ENCODE measurements around the gene ZNF20. TPM values are rescaled to one million over a fixed set of nuclear protein-coding genes. Genes with fewer than 3 reads are reported as not detected.
A peak's percentile ranks its signal among the peaks of the same experiment; 100 is the strongest.

ZNF20 gene
- total and polyA plus RNA-seq, 7 donors: 2.2 to 9.9 (median 3.2) TPM

GRCh38 chr19:12139269-12139668 lies 881 bp downstream of the ZNF20 start:
- WGBS, 2 donors: 25 to 28% methylated on average over 13 of the region's 13 CpGs
- peaks cover under 1 to 35% (median 15%) of the 10 kb centered on the region in 4 donors for H3K36me3 ChIP-seq
- peak overlapping the region; percentile 74 to 90 (median 81) for H3K4me3 ChIP-seq
- DNase-seq: no peak
- no peak for TF ChIP-seq EP300 (IDR thresholded peaks at IDR 0.05)
- TF ChIP-seq CTCF (IDR thresholded peaks at IDR 0.05): no peak
- no peak for TF ChIP-seq POLR2AphosphoS5 (IDR thresholded peaks at IDR 0.05)
- no peak for TF ChIP-seq POLR2A (IDR thresholded peaks at IDR 0.05)
- H3K4me1 ChIP-seq: peaks cover 0 to 24% (median 18%) of the 10 kb centered on the region in 4 donors
- H3K27ac ChIP-seq: peak overlapping the region; percentile 82 to 90 (median 88)
- peaks cover 0 to 2% (median 0%) of the 10 kb centered on the region in 4 donors for H3K9me3 ChIP-seq
- H3K27me3 ChIP-seq: no peaks in the 10 kb centered on the region
- intact Hi-C loops (cut with DNase I): no loop called here

GRCh38 chr19:12137221-12137940 lies 2.8 kb downstream of the ZNF20 start:
- TF ChIP-seq EP300 (IDR thresholded peaks at IDR 0.05) (no peak), CTCF (IDR thresholded peaks at IDR 0.05) (peak in 1 of 4 experiments; percentile 26)
- H3K9me3 ChIP-seq: peaks cover under 1 to 19% (median 12%) of the 10 kb centered on the region in 4 donors
- H3K4me3 ChIP-seq: no peak overlapping the region
- WGBS, 2 donors: 79 to 81% methylated on average over 7 of the region's 7 CpGs
- peaks cover 0 to 24% (median 18%) of the 10 kb centered on the region in 4 donors for H3K4me1 ChIP-seq
- no peak overlapping the region for H3K27ac ChIP-seq
- intact Hi-C loops (cut with DNase I): no loop called here
- H3K27me3 ChIP-seq: no peaks in the 10 kb centered on the region
- DNase-seq: no peak
- peaks cover 19 to 49% (median 34%) of the 10 kb centered on the region in 4 donors for H3K36me3 ChIP-seq

- no peak overlapping the region for H3K4me3 ChIP-seq
- no peak for DNase-seq
- intact Hi-C loops (cut with DNase I): no loop called here
- no peak overlapping the region for H3K27ac ChIP-seq
- no peak for TF ChIP-seq CTCF (IDR thresholded peaks at IDR 0.05)
- TF ChIP-seq POLR2AphosphoS5 (IDR thresholded peaks at IDR 0.05): no peak
- TF ChIP-seq EP300 (IDR thresholded peaks at IDR 0.05): no peak
- no peak for TF ChIP-seq POLR2A (IDR thresholded peaks at IDR 0.05)
- no peaks in the 10 kb centered on the region for H3K4me1 ChIP-seq
- peaks cover 19 to 55% (median 38%) of the 10 kb centered on the region in 4 donors for H3K36me3 ChIP-seq
- peaks cover 6 to 30% (median 13%) of the 10 kb centered on the region in 4 donors for H3K9me3 ChIP-seq
- 95 to 97% methylated on average over 3 of the region's 3 CpGs for WGBS, 2 donors
- no peaks in the 10 kb centered on the region for H3K27me3 ChIP-seq
Measured at GRCh38 chr19:12133069-12133468, 7.1 kb downstream of the ZNF20 start.

- Histone ChIP-seq H3K27me3 (no peaks in the 10 kb centered on the region), H3K9me3 (peaks cover 0 to 4% (median under 1%) of the 10 kb centered on the region in 4 donors), H3K4me3 (no peak overlapping the region), H3K4me1 (no peaks in the 10 kb centered on the region), H3K36me3 (peaks cover 0 to 3% (median 0%) of the 10 kb centered on the region in 4 donors), H3K27ac (no peak overlapping the region)
- TF ChIP-seq POLR2A (IDR thresholded peaks at IDR 0.05): no peak
- TF ChIP-seq POLR2AphosphoS5 (IDR thresholded peaks at IDR 0.05): no peak
- peak in 3 of 4 experiments; percentile 26 to 53 (median 29) for TF ChIP-seq CTCF (IDR thresholded peaks at IDR 0.05)
- no peak for TF ChIP-seq EP300 (IDR thresholded peaks at IDR 0.05)
- intact Hi-C loops (cut with DNase I): no loop called here
- DNase-seq: no peak
- 35 to 36% methylated on average over 2 of the region's 2 CpGs for WGBS, 2 donors
Measured at GRCh38 chr19:12126707-12127106, 13.4 kb downstream of the ZNF20 start.

All from sigmoid colon (tissue), 7 donors.